ENCODE measurements around the gene ELP4.

GRCh38 chr11:31509051-31509428 lies 527 bp upstream of the ELP4 start:
- TF ChIP-seq CTCF (IDR thresholded peaks at IDR 0.05 in 4 of 5, conservative IDR thresholded peaks at IDR 0.05 in 1 of 5) (no peak), POLR2A (IDR thresholded peaks at IDR 0.05) (no peak)
